ENCODE results near the gene BACH1.

- TF ChIP-seq CTCF (IDR thresholded peaks at IDR 0.05), result no peak
- no peak for TF ChIP-seq POLR2A (IDR thresholded peaks at IDR 0.05)
These were observed 70.2 kb downstream of the BACH1 start for GRCh38 chr21:29368906-29369305.
